ENCODE results near the gene B3GAT1. TPM values are rescaled to one million over a fixed set of nuclear protein-coding genes. Genes with fewer than 3 reads are reported as not detected.

The B3GAT1 gene
- total RNA-seq, 1 donor from 2014 or later: 0.74 TPM

DNA sequence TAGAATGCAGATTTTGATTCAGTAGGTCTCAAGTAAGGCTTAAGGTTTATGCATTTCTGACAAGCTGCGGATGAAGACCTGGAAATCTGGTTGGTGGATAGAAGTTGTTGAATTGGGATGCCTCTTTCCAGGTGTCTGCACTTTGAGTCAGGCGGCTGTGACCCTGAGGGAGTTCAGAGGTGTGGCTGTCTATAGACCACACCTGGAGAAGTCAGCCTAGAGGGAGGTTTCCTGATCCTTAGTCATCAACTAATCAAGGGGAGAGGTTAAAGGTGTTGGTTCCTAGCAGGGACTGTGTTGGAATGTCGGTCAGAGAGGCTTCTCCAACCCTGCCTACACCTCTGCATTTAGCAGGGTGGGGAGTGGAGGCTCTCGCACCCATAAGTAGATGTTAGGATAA lies 72.3 kb downstream of the B3GAT1 start:
- intact Hi-C loops (cut with DNase I): no loop called here
- Histone ChIP-seq H3K9me3 (no peaks in the 10 kb centered on the region), H3K36me3 (no peaks in the 10 kb centered on the region), H3K27ac (no peak overlapping the region), H3K4me1 (no peaks in the 10 kb centered on the region), H3K4me3 (no peak overlapping the region), H3K27me3 (no peaks in the 10 kb centered on the region)
- TF ChIP-seq, protein P1, sequence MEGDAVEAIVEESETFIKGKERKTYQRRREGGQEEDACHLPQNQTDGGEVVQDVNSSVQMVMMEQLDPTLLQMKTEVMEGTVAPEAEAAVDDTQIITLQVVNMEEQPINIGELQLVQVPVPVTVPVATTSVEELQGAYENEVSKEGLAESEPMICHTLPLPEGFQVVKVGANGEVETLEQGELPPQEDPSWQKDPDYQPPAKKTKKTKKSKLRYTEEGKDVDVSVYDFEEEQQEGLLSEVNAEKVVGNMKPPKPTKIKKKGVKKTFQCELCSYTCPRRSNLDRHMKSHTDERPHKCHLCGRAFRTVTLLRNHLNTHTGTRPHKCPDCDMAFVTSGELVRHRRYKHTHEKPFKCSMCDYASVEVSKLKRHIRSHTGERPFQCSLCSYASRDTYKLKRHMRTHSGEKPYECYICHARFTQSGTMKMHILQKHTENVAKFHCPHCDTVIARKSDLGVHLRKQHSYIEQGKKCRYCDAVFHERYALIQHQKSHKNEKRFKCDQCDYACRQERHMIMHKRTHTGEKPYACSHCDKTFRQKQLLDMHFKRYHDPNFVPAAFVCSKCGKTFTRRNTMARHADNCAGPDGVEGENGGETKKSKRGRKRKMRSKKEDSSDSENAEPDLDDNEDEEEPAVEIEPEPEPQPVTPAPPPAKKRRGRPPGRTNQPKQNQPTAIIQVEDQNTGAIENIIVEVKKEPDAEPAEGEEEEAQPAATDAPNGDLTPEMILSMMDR (IDR thresholded peaks at IDR 0.05): no peak
- no peak for TF ChIP-seq POLR2AphosphoS5 (IDR thresholded peaks at IDR 0.05; ENCODE audit: insufficient read depth in 1 of 2, low read depth in 1 of 2)
- no peak for TF ChIP-seq POLR2A (IDR thresholded peaks at IDR 0.05)
- no peak for DNase-seq (ENCODE audit: extremely low spot score in 2 of 2)

DNA sequence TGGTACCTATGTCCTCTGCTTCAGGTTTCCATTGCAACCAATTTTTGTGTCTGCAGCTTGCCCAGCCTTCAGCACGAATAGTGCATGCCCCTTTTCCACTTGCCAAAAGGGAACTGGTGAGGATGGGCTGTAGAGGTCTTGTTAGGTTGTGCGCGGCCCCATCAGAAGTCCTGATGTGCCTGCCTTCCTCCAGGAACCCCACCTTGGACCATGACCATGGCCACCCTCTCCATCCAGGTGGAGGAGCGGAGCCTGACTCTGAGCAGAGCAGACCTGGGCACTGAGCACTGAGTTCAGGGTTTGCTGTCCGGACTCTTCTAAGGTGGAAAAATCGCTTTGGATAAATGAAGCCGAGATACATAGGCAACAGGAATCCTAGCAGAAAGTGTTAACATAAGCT lies 73.4 kb downstream of the B3GAT1 start:
- Histone ChIP-seq H3K4me1 (no peaks in the 10 kb centered on the region), H3K27me3 (no peaks in the 10 kb centered on the region), H3K9me3 (no peaks in the 10 kb centered on the region), H3K27ac (no peak overlapping the region), H3K36me3 (no peaks in the 10 kb centered on the region), H3K4me3 (no peak overlapping the region)
- DNase-seq (ENCODE audit: extremely low spot score in 2 of 2): peak in 1 of 2 donors; percentile 84
- intact Hi-C loops (cut with DNase I): no loop called here
- TF ChIP-seq, protein P1 (IDR thresholded peaks at IDR 0.05): no peak
- TF ChIP-seq POLR2A (IDR thresholded peaks at IDR 0.05) (no peak), POLR2AphosphoS5 (IDR thresholded peaks at IDR 0.05; ENCODE audit: insufficient read depth in 1 of 2, low read depth in 1 of 2) (no peak)

DNA sequence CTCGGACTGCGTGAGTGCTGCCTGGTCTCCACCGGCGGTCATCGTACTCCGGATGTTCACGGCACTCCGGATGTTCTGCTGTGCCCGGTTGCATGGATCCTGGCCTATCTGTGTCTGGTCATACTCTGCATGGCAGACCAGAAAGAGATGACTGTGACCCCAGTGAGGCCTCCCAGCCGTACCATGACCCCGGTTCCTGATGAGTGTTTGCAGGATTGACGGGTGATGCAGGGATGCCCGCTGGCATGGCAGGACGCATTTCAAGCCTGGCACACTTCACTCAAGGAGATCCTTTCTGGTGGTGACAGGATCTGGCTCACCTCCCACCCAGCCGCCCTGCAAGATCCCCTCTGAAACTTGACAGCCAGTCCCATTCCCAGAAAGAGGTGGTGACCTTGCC lies 74.0 kb downstream of the B3GAT1 start:
- Histone ChIP-seq H3K27me3 (no peaks in the 10 kb centered on the region), H3K9me3 (no peaks in the 10 kb centered on the region), H3K4me3 (no peak overlapping the region), H3K27ac (no peak overlapping the region), H3K36me3 (no peaks in the 10 kb centered on the region), H3K4me1 (no peaks in the 10 kb centered on the region)
- DNase-seq (ENCODE audit: extremely low spot score in 2 of 2): peak in 1 of 2 donors; percentile 90
- intact Hi-C loops (cut with DNase I): no loop called here
- TF ChIP-seq POLR2AphosphoS5 (IDR thresholded peaks at IDR 0.05; ENCODE audit: insufficient read depth in 1 of 2, low read depth in 1 of 2) (no peak), POLR2A (IDR thresholded peaks at IDR 0.05) (no peak)
- TF ChIP-seq, protein P1 (IDR thresholded peaks at IDR 0.05): no peak

DNA sequence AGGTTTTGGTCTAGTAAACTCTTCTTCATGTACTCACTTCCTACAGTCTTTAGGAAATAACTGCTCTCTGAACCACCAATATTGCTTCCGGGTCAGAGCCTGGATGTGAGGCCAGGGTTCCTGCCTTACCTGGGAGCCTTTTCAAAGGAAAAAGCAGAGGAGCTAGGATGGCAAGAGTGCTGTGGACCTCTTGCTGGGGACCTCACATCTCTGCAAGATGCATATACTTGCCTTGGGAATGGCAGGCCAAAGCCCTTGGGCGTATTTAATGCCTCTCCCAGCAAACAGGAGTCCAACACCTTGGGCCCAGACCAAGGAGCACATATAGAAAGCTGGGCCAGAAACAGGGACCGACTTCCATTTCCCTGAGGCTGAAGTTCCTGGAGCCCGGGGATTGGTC lies 75.0 kb downstream of the B3GAT1 start:
- Histone ChIP-seq H3K4me1 (peaks cover 9% of the 10 kb centered on the region), H3K36me3 (no peaks in the 10 kb centered on the region), H3K27me3 (no peaks in the 10 kb centered on the region), H3K9me3 (no peaks in the 10 kb centered on the region), H3K27ac (no peak overlapping the region), H3K4me3 (no peak overlapping the region)
- TF ChIP-seq, protein P1 (IDR thresholded peaks at IDR 0.05): no peak
- TF ChIP-seq POLR2AphosphoS5 (IDR thresholded peaks at IDR 0.05; ENCODE audit: insufficient read depth in 1 of 2, low read depth in 1 of 2) (no peak), POLR2A (IDR thresholded peaks at IDR 0.05) (no peak)
- intact Hi-C loops (cut with DNase I): no loop called here
- peak in 1 of 2 donors; percentile 72 for DNase-seq (ENCODE audit: extremely low spot score in 2 of 2)

DNA sequence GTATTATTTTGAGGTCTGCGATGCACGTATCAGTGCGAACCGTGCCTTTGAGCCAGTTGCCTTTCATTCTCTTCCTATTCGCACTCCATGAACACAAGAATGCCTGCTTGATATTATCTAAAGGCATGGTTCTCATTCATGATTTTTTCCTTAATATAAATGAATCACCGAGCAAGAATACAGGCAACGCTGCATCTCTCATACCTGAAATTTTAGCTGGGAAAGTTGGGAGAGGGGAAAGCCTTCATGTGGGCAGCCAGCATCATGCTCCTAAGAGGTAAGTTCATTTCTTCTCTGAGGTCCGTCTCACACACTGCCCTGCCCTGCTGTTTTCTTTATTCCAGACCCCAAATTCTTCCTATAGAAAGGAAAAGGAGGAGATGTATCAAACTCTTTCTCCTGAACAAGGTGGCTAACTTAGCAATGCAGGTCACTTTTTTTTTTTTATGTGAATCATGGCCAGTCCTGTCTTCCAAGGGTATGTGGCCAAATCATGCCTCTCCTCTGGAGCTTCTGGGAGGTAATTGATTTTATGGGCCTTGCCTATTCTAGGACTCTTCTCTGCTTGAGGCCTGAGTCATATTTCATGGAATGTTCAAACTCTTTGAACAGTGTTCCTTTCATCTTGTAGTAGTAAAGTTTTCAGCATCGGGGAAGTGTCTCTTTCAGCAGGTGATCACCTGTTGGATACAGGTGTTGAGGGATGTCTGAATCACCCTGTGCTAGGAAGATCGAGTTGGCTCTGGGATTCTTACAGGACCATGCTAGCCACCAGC lies 77.1 kb downstream of the B3GAT1 start:
- Histone ChIP-seq H3K9me3 (no peaks in the 10 kb centered on the region), H3K36me3 (no peaks in the 10 kb centered on the region), H3K27me3 (no peaks in the 10 kb centered on the region), H3K4me3 (no peak overlapping the region), H3K27ac (no peak overlapping the region), H3K4me1 (peaks cover 22% of the 10 kb centered on the region)
- peak; percentile 49 to 61 for DNase-seq (ENCODE audit: extremely low spot score in 2 of 2)
- TF ChIP-seq, protein P1 (IDR thresholded peaks at IDR 0.05): no peak
- no peak for TF ChIP-seq POLR2A (IDR thresholded peaks at IDR 0.05)
- no peak for TF ChIP-seq POLR2AphosphoS5 (IDR thresholded peaks at IDR 0.05; ENCODE audit: insufficient read depth in 1 of 2, low read depth in 1 of 2)
- intact Hi-C loops (cut with DNase I): no loop called here
